NAMALWA (cell line): ENCODE measurements around the gene FMC1.
"Not testable (repeated sequence)": the region's sequence is repeated elsewhere in the genome, so short reads cannot be mapped to it uniquely, and the experiment has no call there.

Experiments
- DNase-seq: peaks from one replicate; pipeline ENCODE4 v3.0.0-alpha.2; 2015; ENCODE audit warnings: low spot score

Gene FMC1, protein sequence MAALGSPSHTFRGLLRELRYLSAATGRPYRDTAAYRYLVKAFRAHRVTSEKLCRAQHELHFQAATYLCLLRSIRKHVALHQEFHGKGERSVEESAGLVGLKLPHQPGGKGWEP

DNA sequence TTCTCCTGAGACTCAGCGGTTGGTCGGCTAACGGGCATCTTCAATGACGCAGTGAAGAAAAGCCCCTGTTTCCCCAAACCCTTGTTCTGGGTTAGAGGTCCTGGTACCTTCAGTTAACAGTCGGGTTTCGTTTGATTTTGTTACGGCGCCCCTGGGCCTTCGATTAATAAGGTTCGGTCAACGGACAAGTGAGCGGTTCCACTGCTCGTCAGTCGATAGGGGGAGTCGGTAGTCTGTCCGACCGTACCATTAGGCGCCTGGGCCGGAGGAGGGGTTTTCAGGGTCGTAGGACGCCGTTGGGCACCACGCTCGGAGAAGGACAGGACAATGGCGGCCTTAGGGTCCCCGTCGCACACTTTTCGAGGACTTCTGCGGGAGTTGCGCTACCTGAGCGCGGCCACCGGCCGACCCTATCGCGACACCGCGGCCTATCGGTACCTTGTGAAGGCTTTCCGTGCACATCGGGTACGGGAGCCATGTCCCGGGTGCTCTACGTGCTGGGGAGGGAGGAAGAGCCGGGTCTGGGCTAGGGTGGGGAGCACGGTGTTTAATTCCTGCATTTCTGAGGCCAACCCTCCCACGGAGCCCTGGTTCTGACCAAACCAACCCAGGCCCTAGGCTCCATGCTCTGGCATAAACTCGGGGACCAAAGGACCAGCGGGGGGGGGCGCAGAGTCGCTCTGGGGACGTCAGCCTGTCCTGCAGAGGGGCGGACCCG is at the start of gene FMC1:
FMC1 (plus strand) TSS at position 280 of the 718 bp plus-strand sequence; CDS start at position 328, 48 bp downstream.
- peak; percentile 96 for DNase-seq

DNA sequence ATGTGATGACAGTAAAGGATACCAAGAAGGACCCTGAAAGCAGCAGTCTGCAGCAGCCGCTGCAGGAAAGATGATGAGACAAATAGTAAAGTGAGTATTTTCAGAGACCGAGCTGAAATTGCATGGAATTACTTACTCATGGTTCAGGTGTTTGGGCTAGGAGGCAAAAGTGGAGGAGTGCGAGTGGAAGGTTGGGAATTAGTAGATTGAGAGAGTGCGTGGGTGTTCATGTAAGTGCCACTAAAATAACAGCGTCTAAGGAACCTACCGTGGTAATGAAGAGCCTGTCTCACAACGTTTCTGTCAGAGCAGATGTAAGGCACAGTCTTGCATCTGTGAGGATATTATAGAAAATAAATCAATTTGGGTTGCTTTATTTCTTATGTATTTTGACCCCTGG is 48.3 kb upstream of the FMC1 start:
- no peak for DNase-seq

GRCh38 chr7:139293534-139293933 is 47.6 kb upstream of the FMC1 start:
- no peak for DNase-seq

DNA sequence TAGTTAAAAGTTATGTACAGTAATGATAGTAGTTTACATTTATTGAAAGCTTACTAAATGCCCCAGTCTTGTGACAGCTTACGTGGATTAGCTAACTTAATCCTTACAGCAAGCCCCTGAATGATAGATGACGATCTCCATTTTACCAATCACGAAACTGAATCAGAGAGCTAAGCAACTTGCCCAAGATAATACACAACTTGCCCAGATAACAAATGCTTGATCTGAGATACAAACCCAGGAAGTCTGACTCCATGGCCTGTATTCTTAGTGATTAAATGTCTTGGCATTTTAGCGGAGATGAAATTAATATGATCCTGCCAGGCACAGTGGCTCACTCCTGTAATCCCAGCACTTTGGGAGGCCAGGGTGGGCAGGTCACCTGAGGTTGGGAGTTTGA is 46.9 kb upstream of the FMC1 start:
- no peak for DNase-seq

DNA sequence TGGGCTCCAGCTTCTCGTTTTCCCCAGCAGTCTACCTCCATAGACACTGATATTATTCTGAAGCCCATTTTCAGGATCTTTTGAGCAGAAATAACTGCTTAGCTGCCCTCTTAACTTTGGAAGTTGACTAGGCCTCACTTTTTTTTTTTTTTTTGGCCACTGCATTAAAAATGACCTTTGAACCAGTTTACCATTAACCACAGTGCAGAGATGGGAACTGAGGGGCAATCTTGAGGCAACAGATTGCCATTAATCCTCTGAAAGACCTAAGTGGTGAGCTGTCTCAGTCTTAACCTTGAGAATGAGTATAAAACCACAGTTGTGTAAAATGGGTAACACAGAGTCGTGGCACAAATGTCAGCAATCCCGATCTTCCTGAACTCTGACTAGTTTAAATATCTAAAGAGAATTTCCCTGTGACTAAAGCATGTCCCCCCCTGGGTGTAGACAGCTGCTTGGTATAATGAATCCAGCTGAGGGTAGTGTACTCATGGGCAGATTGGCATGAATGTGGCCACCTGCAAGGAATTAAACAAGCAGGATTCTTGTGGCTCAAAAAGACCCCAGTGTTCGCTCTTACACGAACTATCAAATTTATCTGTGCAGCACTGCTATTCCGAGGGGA is 46.1 kb upstream of the FMC1 start:
- no peak for DNase-seq

DNA sequence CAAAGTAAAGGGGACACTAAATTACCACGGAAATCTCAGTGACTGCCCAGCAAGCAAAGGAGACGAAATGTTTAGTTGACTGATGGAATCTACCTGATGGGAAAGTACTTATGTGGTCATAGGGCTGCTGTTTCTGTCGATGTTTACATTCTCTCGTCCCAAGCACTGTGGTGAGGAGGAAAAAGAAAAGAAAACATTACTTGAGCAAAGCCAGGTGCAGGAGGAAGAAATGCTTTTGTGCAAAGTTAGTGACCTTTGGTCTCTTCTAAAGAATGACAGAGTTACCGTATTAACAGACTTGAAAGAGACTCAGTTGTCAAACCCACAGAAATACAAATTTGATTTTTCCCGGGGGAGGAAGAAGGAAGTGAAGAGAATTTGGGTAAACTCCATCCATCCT is 43.3 kb upstream of the FMC1 start:
- no peak for DNase-seq

- DNase-seq, result no peak
These were observed 41.8 kb upstream of the FMC1 start for GRCh38 chr7:139299296-139299695.

- no peak for DNase-seq
These were observed 40.7 kb upstream of the FMC1 start for GRCh38 chr7:139300390-139300789.

- DNase-seq, result no peak
These were observed 36.6 kb upstream of the FMC1 start for GRCh38 chr7:139304517-139304916.

GRCh38 chr7:139317939-139318505 is 23.1 kb upstream of the FMC1 start:
- DNase-seq, result no peak

- peak; percentile 53 for DNase-seq
These were observed 19.9 kb upstream of the FMC1 start for GRCh38 chr7:139321071-139321745.

- DNase-seq, result not testable (repeated sequence)
These were observed 16.4 kb upstream of the FMC1 start for GRCh38 chr7:139324709-139325108.

GRCh38 chr7:139328375-139328774 is 12.8 kb upstream of the FMC1 start:
- DNase-seq, result no peak

- no peak for DNase-seq
These were observed 12.0 kb upstream of the FMC1 start for GRCh38 chr7:139329119-139329518.

GRCh38 chr7:139330333-139331030 is 10.7 kb upstream of the FMC1 start:
- no peak for DNase-seq

DNA sequence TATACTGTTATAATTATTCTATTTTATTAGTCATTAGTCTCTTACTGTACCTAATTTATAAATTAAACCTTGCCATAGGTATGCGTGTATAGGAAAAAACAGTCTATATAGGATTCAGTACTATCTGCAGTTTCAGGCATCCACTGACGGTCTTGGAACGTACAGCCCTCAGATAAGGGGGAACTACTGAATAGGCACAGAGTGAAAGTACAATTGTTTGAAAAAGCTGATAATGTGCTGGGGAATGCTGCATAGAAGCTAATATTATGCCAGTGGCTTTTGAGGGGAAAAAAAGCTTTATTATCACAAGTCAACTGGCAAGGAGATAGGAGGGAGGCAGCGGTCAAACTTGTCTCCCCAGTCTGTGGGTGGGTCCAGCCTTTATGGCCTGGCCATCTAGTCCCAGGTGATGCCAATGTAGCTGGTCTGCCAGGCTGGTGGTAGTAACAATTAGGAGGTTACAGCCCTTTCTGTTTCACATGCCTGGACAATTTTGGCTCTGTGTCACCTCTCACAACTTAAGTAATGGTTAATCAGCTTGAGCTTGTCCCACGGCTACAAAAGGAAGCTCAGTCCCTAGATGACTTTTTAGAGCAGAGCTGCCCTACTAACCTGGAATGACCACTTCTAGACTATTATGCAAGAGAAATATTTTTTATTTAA is 8.3 kb upstream of the FMC1 start:
- DNase-seq, result no peak

DNA sequence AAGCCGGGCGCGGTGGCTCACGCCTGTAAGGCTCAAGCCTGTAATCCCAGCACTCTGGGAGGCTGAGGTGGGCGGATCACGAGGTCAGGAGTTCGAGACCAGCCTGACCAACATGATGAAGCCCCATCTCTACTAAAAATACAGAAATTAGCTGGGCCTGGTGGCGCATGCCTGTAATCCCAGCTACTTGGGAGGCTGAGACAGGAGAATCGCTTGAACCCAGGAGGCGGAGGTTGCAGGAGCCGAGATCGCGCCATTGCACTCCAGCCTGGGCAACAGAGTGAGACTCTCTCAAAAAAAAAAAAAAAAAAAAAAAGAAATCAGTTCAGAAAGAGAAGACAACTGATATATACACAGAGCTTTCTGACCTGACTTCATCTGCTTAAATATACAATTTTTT is 7.7 kb upstream of the FMC1 start:
- DNase-seq, result not testable (repeated sequence)

DNA sequence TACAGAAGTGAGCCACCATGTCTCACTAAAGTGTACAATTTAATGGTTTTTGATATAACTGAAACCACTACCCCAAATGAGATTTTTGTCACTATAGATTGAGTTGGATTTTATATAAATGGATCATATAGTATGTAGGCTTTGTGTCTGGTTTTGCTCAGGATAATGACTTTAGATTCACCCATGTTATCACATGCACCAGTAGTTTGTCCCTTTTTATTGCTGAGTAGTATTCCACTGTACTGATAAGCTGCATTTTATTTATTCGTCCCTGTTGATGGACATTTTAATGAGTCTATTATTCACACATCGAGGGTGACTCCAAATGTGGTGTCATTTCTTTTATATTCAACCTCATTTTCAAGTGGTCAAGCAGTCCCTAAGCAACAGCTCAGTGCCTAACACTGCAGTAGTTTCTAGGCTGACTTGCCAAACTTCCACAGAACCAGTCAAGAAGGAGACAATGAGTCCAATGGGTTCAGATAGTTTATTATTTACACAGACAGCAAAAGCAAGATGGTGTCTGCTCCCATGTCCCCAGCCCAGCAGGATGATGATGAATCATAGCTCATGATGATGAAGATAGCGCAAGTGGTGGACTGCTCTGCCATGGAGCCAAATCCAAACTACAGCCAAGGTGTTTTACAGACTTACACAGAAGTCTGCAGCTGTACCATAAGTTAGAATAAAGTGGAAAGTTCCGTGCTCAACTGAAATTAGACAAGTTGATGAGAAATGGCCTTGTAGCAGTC is 6.6 kb upstream of the FMC1 start:
- no peak for DNase-seq

- DNase-seq, result no peak
These were observed 2.1 kb upstream of the FMC1 start for GRCh38 chr7:139339025-139339424.

DNA sequence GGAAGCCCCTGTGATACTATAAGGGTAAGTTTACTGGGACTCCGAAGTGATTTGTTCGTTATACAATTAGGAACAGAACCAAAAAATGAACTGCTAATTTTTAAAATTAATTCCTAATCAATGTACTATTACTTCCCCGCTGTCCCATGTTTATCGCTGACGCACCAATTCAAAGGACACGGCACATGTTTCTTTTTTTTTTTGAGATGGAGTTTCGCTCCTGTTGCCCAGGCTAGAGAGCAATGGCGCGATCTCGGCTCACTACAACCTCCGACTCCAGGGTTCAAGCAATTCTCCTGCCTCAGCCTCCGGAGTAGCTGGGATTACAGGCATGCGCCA is 1.5 kb upstream of the FMC1 start:
- no peak for DNase-seq
